ENCODE results near the gene UBE2I.
"Not testable (repeated sequence)": the region's sequence is repeated elsewhere in the genome, so short reads cannot be mapped to it uniquely, and the experiment has no call there.

Gene UBE2I

GRCh38 chr16:1308977-1309885 lies at the start of gene UBE2I:
UBE2I (plus strand) TSS chr16:1309636; CDS start chr16:1314031, 4,395 bp downstream.
- peak; percentile 94 for DNase-seq (ENCODE audit: low read depth)

- DNase-seq (ENCODE audit: low read depth) = no peak
Observed at GRCh38 chr16:1259760-1260068, 49.7 kb upstream of the UBE2I start.

GRCh38 chr16:1260101-1260680 lies 49.2 kb upstream of the UBE2I start:
- DNase-seq (ENCODE audit: low read depth) = no peak

GRCh38 chr16:1261131-1261892 lies 48.1 kb upstream of the UBE2I start:
- DNase-seq (ENCODE audit: low read depth) = no peak

- no peak for DNase-seq (ENCODE audit: low read depth)
Observed at GRCh38 chr16:1262210-1262845, 47.1 kb upstream of the UBE2I start.

- no peak for DNase-seq (ENCODE audit: low read depth)
Observed at GRCh38 chr16:1262846-1263221, 46.6 kb upstream of the UBE2I start.

GRCh38 chr16:1263591-1264344 lies 45.7 kb upstream of the UBE2I start:
- no peak for DNase-seq (ENCODE audit: low read depth)

- DNase-seq (ENCODE audit: low read depth) = no peak
Observed at GRCh38 chr16:1264345-1265089, 44.9 kb upstream of the UBE2I start.

- no peak for DNase-seq (ENCODE audit: low read depth)
Observed at GRCh38 chr16:1265090-1265630, 44.3 kb upstream of the UBE2I start.

- DNase-seq (ENCODE audit: low read depth) = no peak
Observed at GRCh38 chr16:1265826-1266225, 43.6 kb upstream of the UBE2I start.

GRCh38 chr16:1269418-1269817 lies 40.0 kb upstream of the UBE2I start:
- DNase-seq (ENCODE audit: low read depth) = not testable (repeated sequence)

GRCh38 chr16:1271380-1271723 lies 38.1 kb upstream of the UBE2I start:
- DNase-seq (ENCODE audit: low read depth) = no peak

- peak; percentile 25 for DNase-seq (ENCODE audit: low read depth)
Observed at GRCh38 chr16:1271724-1272413, 37.6 kb upstream of the UBE2I start.

- DNase-seq (ENCODE audit: low read depth) = no peak
Observed at GRCh38 chr16:1272453-1273198, 36.8 kb upstream of the UBE2I start.

- no peak for DNase-seq (ENCODE audit: low read depth)
Observed at GRCh38 chr16:1273816-1274215, 35.6 kb upstream of the UBE2I start.

- no peak for DNase-seq (ENCODE audit: low read depth)
Observed at GRCh38 chr16:1274767-1275166, 34.7 kb upstream of the UBE2I start.

- DNase-seq (ENCODE audit: low read depth) = no peak
Observed at GRCh38 chr16:1275791-1276579, 33.5 kb upstream of the UBE2I start.

- DNase-seq (ENCODE audit: low read depth) = no peak
Observed at GRCh38 chr16:1276580-1276878, 32.9 kb upstream of the UBE2I start.

- no peak for DNase-seq (ENCODE audit: low read depth)
Observed at GRCh38 chr16:1277151-1277598, 32.3 kb upstream of the UBE2I start.

All from EH (cell line).